ENCODE results near the gene FNDC10. TPM values are rescaled to one million over a fixed set of nuclear protein-coding genes. Genes with fewer than 3 reads are reported as not detected.

Gene FNDC10
- total and polyA plus RNA-seq, 8 donors, result 0.28 to 2.4 (median 1.1) TPM

DNA sequence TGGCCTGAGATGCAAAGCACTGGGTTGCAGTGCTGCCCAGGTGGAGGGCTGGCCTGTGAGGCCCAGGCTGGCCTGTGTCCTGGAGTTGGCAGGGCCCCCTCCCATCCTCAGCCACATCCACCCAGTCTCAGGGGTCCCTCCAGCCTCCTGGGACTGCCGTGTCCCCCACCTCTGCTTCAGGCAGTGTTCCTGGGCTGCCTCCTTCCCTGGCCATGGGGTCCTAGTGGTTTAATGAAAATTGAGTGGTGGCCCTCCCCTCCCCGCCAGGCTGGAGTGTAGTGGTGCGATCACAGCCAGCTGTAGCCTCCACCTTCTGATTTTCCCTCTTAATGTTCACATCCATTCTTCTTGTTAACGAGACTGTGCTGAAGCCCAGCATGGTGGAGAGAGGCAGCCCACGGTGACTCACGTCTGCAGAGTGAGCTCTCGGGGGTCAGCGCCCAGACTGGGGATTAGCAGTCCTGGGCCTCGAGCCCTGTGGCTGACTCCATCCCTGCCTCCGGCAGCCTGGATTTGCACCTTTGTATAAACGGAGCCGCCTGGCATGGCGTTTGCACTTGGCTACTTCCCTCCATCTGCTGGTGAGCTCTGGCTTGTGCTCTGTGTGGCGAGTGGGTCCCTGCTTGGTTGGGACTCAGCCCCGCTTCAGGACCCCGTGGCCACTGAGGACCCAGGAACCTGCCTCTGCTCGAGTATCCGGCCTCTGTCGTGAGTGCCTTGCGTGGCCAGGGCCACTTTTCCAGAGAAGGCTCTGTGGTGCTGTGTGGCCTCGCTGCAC is 22.3 kb upstream of the FNDC10 start:
- Histone ChIP-seq H3K4me1 (peaks cover 0 to 1% (median under 1%) of the 10 kb centered on the region in 3 donors), H3K36me3 (no peaks in the 10 kb centered on the region), H3K27me3 (no peaks in the 10 kb centered on the region), H3K9me3 (no peaks in the 10 kb centered on the region), H3K27ac (no peak overlapping the region), H3K4me3 (no peak overlapping the region)
- intact Hi-C loops (cut with DNase I), result no loop called here
- no peak for FAIRE-seq
- DNase-seq, result peak in 2 of 6 donors; percentile 12 to 59
- TF ChIP-seq CTCF (IDR thresholded peaks at IDR 0.05), result no peak
- 82 to 87% methylated on average over 19 to 21 of the region's 21 CpGs for WGBS, 2 donors
- ATAC-seq, result no peak

- no peak for FAIRE-seq
- H3K36me3 ChIP-seq, result no peaks in the 10 kb centered on the region
- no peak overlapping the region for H3K4me3 ChIP-seq
- ATAC-seq, result no peak
- no peak for TF ChIP-seq CTCF (IDR thresholded peaks at IDR 0.05)
- H3K4me1 ChIP-seq, result peaks cover 0 to 7% (median 6%) of the 10 kb centered on the region in 3 donors
- no peak overlapping the region for H3K27ac ChIP-seq
- peak in 3 of 6 donors; percentile 32 to 78 (median 59) for DNase-seq
- H3K27me3 ChIP-seq, result no peaks in the 10 kb centered on the region
- no peaks in the 10 kb centered on the region for H3K9me3 ChIP-seq
- intact Hi-C loops (cut with DNase I), result no loop called here
- 90 to 93% methylated on average over 31 of the region's 31 CpGs for WGBS, 2 donors
Observed at GRCh38 chr1:1621173-1622009, 21.5 kb upstream of the FNDC10 start.

- WGBS, 2 donors, result 89 to 90% methylated on average over 14 to 16 of the region's 16 CpGs
- Histone ChIP-seq H3K4me1 (peaks cover 0 to 7% (median 6%) of the 10 kb centered on the region in 3 donors), H3K4me3 (no peak overlapping the region), H3K27ac (no peak overlapping the region), H3K27me3 (no peaks in the 10 kb centered on the region), H3K36me3 (no peaks in the 10 kb centered on the region), H3K9me3 (no peaks in the 10 kb centered on the region)
- TF ChIP-seq CTCF (IDR thresholded peaks at IDR 0.05), result no peak
- intact Hi-C loops (cut with DNase I), result no loop called here
- FAIRE-seq (no peak), DNase-seq (peak in 2 of 6 donors; percentile 36 to 70), ATAC-seq (no peak)
Observed at GRCh38 chr1:1620433-1621139, 20.7 kb upstream of the FNDC10 start.

GRCh38 chr1:1619917-1620361 is 20.0 kb upstream of the FNDC10 start:
- H3K27ac ChIP-seq, result no peak overlapping the region
- ATAC-seq (no peak), DNase-seq (peak in 2 of 6 donors; percentile 44 to 68), FAIRE-seq (no peak)
- H3K4me3 ChIP-seq, result no peak overlapping the region
- no peaks in the 10 kb centered on the region for H3K9me3 ChIP-seq
- intact Hi-C loops (cut with DNase I), result no loop called here
- H3K36me3 ChIP-seq, result no peaks in the 10 kb centered on the region
- TF ChIP-seq CTCF (IDR thresholded peaks at IDR 0.05), result no peak
- no peaks in the 10 kb centered on the region for H3K27me3 ChIP-seq
- H3K4me1 ChIP-seq, result peaks cover 0 to 7% (median 6%) of the 10 kb centered on the region in 3 donors
- WGBS, 2 donors, result 73 to 78% methylated on average over 14 of the region's 14 CpGs

All from pancreas (tissue), 10 donors.